Glutamatergic neuron (in vitro differentiated cells): ENCODE measurements around the gene LRP1-AS. TPM values are rescaled to one million over a fixed set of nuclear protein-coding genes. Genes with fewer than 3 reads are reported as not detected.

Experiments used
- DNase-seq: peaks from one replicate; pipeline ENCODE4 v3.0.0; 2022
- H3K27ac Mint-ChIP-seq: one replicate; pipeline ENCODE4 v1.8.0; 2020; ENCODE audit warnings: mild to moderate bottlenecking, mixed read lengths, inconsistent platforms; ENCODE audit not compliant: unreplicated experiment
- H3K27me3 Mint-ChIP-seq: one replicate; pipeline ENCODE4 v1.8.0; 2020; ENCODE audit warnings: mild to moderate bottlenecking, moderate library complexity, mixed read lengths, inconsistent platforms; ENCODE audit not compliant: unreplicated experiment
- H3K36me3 Mint-ChIP-seq: one replicate; pipeline ENCODE4 v1.8.0; 2020; ENCODE audit warnings: mild to moderate bottlenecking, mixed read lengths, inconsistent platforms; ENCODE audit not compliant: unreplicated experiment
- H3K4me1 Mint-ChIP-seq: one replicate; pipeline ENCODE4 v1.8.0; 2020; ENCODE audit warnings: mild to moderate bottlenecking, low read depth, mixed read lengths, inconsistent platforms; ENCODE audit not compliant: unreplicated experiment
- H3K4me3 Mint-ChIP-seq: one replicate; pipeline ENCODE4 v1.8.0; 2020; ENCODE audit warnings: mild to moderate bottlenecking, mixed read lengths, inconsistent platforms; ENCODE audit not compliant: unreplicated experiment
- H3K9me3 Mint-ChIP-seq: one replicate; pipeline ENCODE4 v1.8.0; 2020; ENCODE audit warnings: mild to moderate bottlenecking, moderate library complexity, mixed read lengths, inconsistent platforms; ENCODE audit not compliant: unreplicated experiment
- CTCF ChIP-seq: fragments of 200-600 bp; sonication (generic); IDR thresholded peaks from one replicate; pipeline ENCODE4 v1.5.0; 2021; ENCODE audit not compliant: partially characterized antibody, unreplicated experiment
- total RNA-seq: library from RNA; stranded (reverse); fragmentation: NEBNext Ultra II Directional; extraction: Animal tissue kit (Norgen Biotek cat#: 25700); gene quantifications from one replicate; pipeline ENCODE4 v1.2.1, GENCODE V29; 2021; ENCODE audit not compliant: unreplicated experiment

LRP1-AS gene
- total RNA-seq, 1 donor from 2014 or later = not detected

GRCh38 chr12:57128519-57129247 lies 18.7 kb downstream of the LRP1-AS start:
- H3K9me3 Mint-ChIP-seq = peaks cover 5% of the 10 kb centered on the region
- TF ChIP-seq CTCF = no peak
- peak overlapping the region; percentile 38 for H3K27ac Mint-ChIP-seq
- peaks cover 28% of the 10 kb centered on the region for H3K4me1 Mint-ChIP-seq
- peaks cover 4% of the 10 kb centered on the region for H3K27me3 Mint-ChIP-seq
- DNase-seq = peak; percentile 64
- no peaks in the 10 kb centered on the region for H3K36me3 Mint-ChIP-seq
- peak overlapping the region; percentile 87 for H3K4me3 Mint-ChIP-seq

- H3K4me3 Mint-ChIP-seq = peak within 1 kb of the TSS; percentile 92
- no peak for TF ChIP-seq CTCF
These were observed 19.5 kb downstream of the LRP1-AS start, which contains the start of gene LRP1 for GRCh38 chr12:57127726-57128518. Gene LRP1, plus strand, starts transcription at chr12:57128483. Its CDS starts 482 bp downstream, at chr12:57128965.

GRCh38 chr12:57127101-57127725 lies 20.2 kb downstream of the LRP1-AS start:
- Mint-ChIP-seq H3K4me3 (peak overlapping the region; percentile 92), H3K36me3 (no peaks in the 10 kb centered on the region), H3K4me1 (peaks cover 20% of the 10 kb centered on the region), H3K27me3 (peaks cover 4% of the 10 kb centered on the region), H3K9me3 (peaks cover 5% of the 10 kb centered on the region), H3K27ac (peak overlapping the region; percentile 79)
- TF ChIP-seq CTCF = no peak
- peak; percentile 73 for DNase-seq

More at GRCh38 chr12:57127726-57128518, 19.5 kb downstream of the LRP1-AS start, which contains the start of gene LRP1:
- peaks cover 25% of the 10 kb centered on the region for H3K4me1 Mint-ChIP-seq
- no peaks in the 10 kb centered on the region for H3K36me3 Mint-ChIP-seq
- H3K9me3 Mint-ChIP-seq = peaks cover 5% of the 10 kb centered on the region
- H3K27me3 Mint-ChIP-seq = peaks cover 4% of the 10 kb centered on the region
- peak within 1 kb of the TSS; percentile 79 for H3K27ac Mint-ChIP-seq
- DNase-seq = peak; percentile 77

GRCh38 chr12:57126561-57126960 lies 20.9 kb downstream of the LRP1-AS start:
- Mint-ChIP-seq H3K9me3 (peaks cover 5% of the 10 kb centered on the region), H3K4me3 (peak overlapping the region; percentile 92), H3K36me3 (no peaks in the 10 kb centered on the region), H3K27ac (no peak overlapping the region), H3K27me3 (peaks cover 4% of the 10 kb centered on the region), H3K4me1 (peaks cover 16% of the 10 kb centered on the region)
- no peak for TF ChIP-seq CTCF
- DNase-seq = no peak
